ENCODE data around the gene OBSL1. TPM values are rescaled to one million over a fixed set of nuclear protein-coding genes. Genes with fewer than 3 reads are reported as not detected.

OBSL1 gene
- total and polyA plus RNA-seq, 2 experiments from 2014 or later = 13.8 to 68.7 TPM

- no peak overlapping the region for H3K27ac ChIP-seq
- H3K36me3 ChIP-seq (ENCODE audit: low read depth) = no peaks in the 10 kb centered on the region
- no peaks in the 10 kb centered on the region for H3K27me3 ChIP-seq (replicated peaks; ENCODE audit: insufficient read depth)
- TF ChIP-seq EZH2phosphoT487 (IDR thresholded peaks at IDR 0.05; ENCODE audit: insufficient read depth, low read depth) (no peak), EZH2 (IDR thresholded peaks at IDR 0.05; ENCODE audit: insufficient read depth, poor library complexity, severe bottlenecking) (no peak)
- H3F3A ChIP-seq (ENCODE audit: insufficient read depth) = no peaks in the 10 kb centered on the region
- H3K9me3 ChIP-seq (ENCODE audit: low read depth) = no peaks in the 10 kb centered on the region
- in situ Hi-C loops (cut with MboI) = no loop called here
- H4K20me1 ChIP-seq (ENCODE audit: insufficient read depth) = no peaks in the 10 kb centered on the region
- no peak overlapping the region for H2AFZ ChIP-seq
- H3K4me2 ChIP-seq (ENCODE audit: unreplicated experiment) = no peak overlapping the region
- no peak overlapping the region for H3K9ac ChIP-seq
- H3K4me1 ChIP-seq (ENCODE audit: insufficient read depth) = no peaks in the 10 kb centered on the region
- no peak overlapping the region for H3K4me3 ChIP-seq
- 90 to 100% methylated on average over 1 to 11 of the region's 11 CpGs for WGBS, 2 experiments (ENCODE audit: low coverage in 1 of 2, low lambda C conversion rate in 2 of 2, missing lambda C conversion rate in 2 of 2)
- no peaks in the 10 kb centered on the region for H3K9me2 ChIP-seq (ENCODE audit: insufficient read depth)
- H3K79me2 ChIP-seq (ENCODE audit: insufficient read depth) = no peaks in the 10 kb centered on the region
- DNase-seq = no peak
Observed at GRCh38 chr2:219613461-219614070, 42.2 kb upstream of the OBSL1 start.

GRCh38 chr2:219612577-219613286 is 41.4 kb upstream of the OBSL1 start:
- H3K4me3 ChIP-seq = no peak overlapping the region
- no peak overlapping the region for H3K27ac ChIP-seq
- H3K9me2 ChIP-seq (ENCODE audit: insufficient read depth) = no peaks in the 10 kb centered on the region
- TF ChIP-seq EZH2phosphoT487 (IDR thresholded peaks at IDR 0.05; ENCODE audit: insufficient read depth, low read depth) (no peak), EZH2 (IDR thresholded peaks at IDR 0.05; ENCODE audit: insufficient read depth, poor library complexity, severe bottlenecking) (no peak)
- no peak for DNase-seq
- no peaks in the 10 kb centered on the region for H3K27me3 ChIP-seq (replicated peaks; ENCODE audit: insufficient read depth)
- no peaks in the 10 kb centered on the region for H3K9me3 ChIP-seq (ENCODE audit: low read depth)
- H3K36me3 ChIP-seq (ENCODE audit: low read depth) = no peaks in the 10 kb centered on the region
- in situ Hi-C loops (cut with MboI) = no loop called here
- H4K20me1 ChIP-seq (ENCODE audit: insufficient read depth) = no peaks in the 10 kb centered on the region
- no peaks in the 10 kb centered on the region for H3K4me1 ChIP-seq (ENCODE audit: insufficient read depth)
- 87 to 89% methylated on average over 15 of the region's 15 CpGs for WGBS, 2 experiments (ENCODE audit: low coverage in 1 of 2, low lambda C conversion rate in 2 of 2, missing lambda C conversion rate in 2 of 2)
- no peak overlapping the region for H3K9ac ChIP-seq
- no peaks in the 10 kb centered on the region for H3F3A ChIP-seq (ENCODE audit: insufficient read depth)
- H3K4me2 ChIP-seq (ENCODE audit: unreplicated experiment) = no peak overlapping the region
- no peaks in the 10 kb centered on the region for H3K79me2 ChIP-seq (ENCODE audit: insufficient read depth)
- H2AFZ ChIP-seq = no peak overlapping the region

GRCh38 chr2:219611866-219612576 is 40.7 kb upstream of the OBSL1 start:
- H3K9me2 ChIP-seq (ENCODE audit: insufficient read depth) = no peaks in the 10 kb centered on the region
- no peaks in the 10 kb centered on the region for H3K79me2 ChIP-seq (ENCODE audit: insufficient read depth)
- no peaks in the 10 kb centered on the region for H3K4me1 ChIP-seq (ENCODE audit: insufficient read depth)
- H3K27ac ChIP-seq = no peak overlapping the region
- no peak overlapping the region for H2AFZ ChIP-seq
- DNase-seq = no peak
- no peaks in the 10 kb centered on the region for H3K27me3 ChIP-seq (replicated peaks; ENCODE audit: insufficient read depth)
- in situ Hi-C loops (cut with MboI) = no loop called here
- TF ChIP-seq EZH2phosphoT487 (IDR thresholded peaks at IDR 0.05; ENCODE audit: insufficient read depth, low read depth) = no peak
- TF ChIP-seq EZH2 (IDR thresholded peaks at IDR 0.05; ENCODE audit: insufficient read depth, poor library complexity, severe bottlenecking) = no peak
- H3K9ac ChIP-seq = no peak overlapping the region
- no peaks in the 10 kb centered on the region for H3K9me3 ChIP-seq (ENCODE audit: low read depth)
- H3K4me3 ChIP-seq = no peak overlapping the region
- H3K4me2 ChIP-seq (ENCODE audit: unreplicated experiment) = no peak overlapping the region
- 75 to 84% methylated on average over 9 to 12 of the region's 12 CpGs for WGBS, 2 experiments (ENCODE audit: low coverage in 1 of 2, low lambda C conversion rate in 2 of 2, missing lambda C conversion rate in 2 of 2)
- no peaks in the 10 kb centered on the region for H3F3A ChIP-seq (ENCODE audit: insufficient read depth)
- no peaks in the 10 kb centered on the region for H3K36me3 ChIP-seq (ENCODE audit: low read depth)
- no peaks in the 10 kb centered on the region for H4K20me1 ChIP-seq (ENCODE audit: insufficient read depth)

- in situ Hi-C loops (cut with MboI) = no loop called here
- Histone ChIP-seq H3K9me2 (ENCODE audit: insufficient read depth) (no peaks in the 10 kb centered on the region), H3K9ac (no peak overlapping the region), H3K4me3 (no peak overlapping the region), H3K9me3 (ENCODE audit: low read depth) (no peaks in the 10 kb centered on the region), H3F3A (ENCODE audit: insufficient read depth) (no peaks in the 10 kb centered on the region), H3K27ac (no peak overlapping the region), H3K36me3 (ENCODE audit: low read depth) (no peaks in the 10 kb centered on the region), H4K20me1 (ENCODE audit: insufficient read depth) (no peaks in the 10 kb centered on the region), H2AFZ (no peak overlapping the region), H3K4me1 (ENCODE audit: insufficient read depth) (no peaks in the 10 kb centered on the region), H3K4me2 (ENCODE audit: unreplicated experiment) (no peak overlapping the region), H3K79me2 (ENCODE audit: insufficient read depth) (no peaks in the 10 kb centered on the region), H3K27me3 (replicated peaks; ENCODE audit: insufficient read depth) (no peaks in the 10 kb centered on the region)
- WGBS, 2 experiments (ENCODE audit: low coverage in 1 of 2, low lambda C conversion rate in 2 of 2, missing lambda C conversion rate in 2 of 2) = 93% methylated on average over 9 of the region's 9 CpGs
- no peak for TF ChIP-seq EZH2phosphoT487 (IDR thresholded peaks at IDR 0.05; ENCODE audit: insufficient read depth, low read depth)
- TF ChIP-seq EZH2 (IDR thresholded peaks at IDR 0.05; ENCODE audit: insufficient read depth, poor library complexity, severe bottlenecking) = no peak
- no peak for DNase-seq
Observed at GRCh38 chr2:219611306-219611705, 40.0 kb upstream of the OBSL1 start.

All from GM23248 (cell line).